Kidney epithelial cell (primary cell): ENCODE results near the gene AFAP1L2. TPM values are rescaled to one million over a fixed set of nuclear protein-coding genes. Genes with fewer than 3 reads are reported as not detected.

Experiments
- DNase-seq: peaks from one replicate; pipeline ENCODE4 v3.0.0-alpha.2; 2010; ENCODE audit warnings: low read depth
- H3K27me3 ChIP-seq: 2 replicates; pipeline ENCODE4 v1.6.0; 2011; ENCODE audit warnings: low read length; ENCODE audit not compliant: control insufficient read depth, insufficient read depth
- H3K36me3 ChIP-seq: 2 replicates; pipeline ENCODE4 v1.5.1; 2011; ENCODE audit warnings: low read length; ENCODE audit not compliant: control insufficient read depth, insufficient read depth
- H3K4me3 ChIP-seq: 2 replicates; pipeline ENCODE4 v1.5.1; 2011; ENCODE audit warnings: low read depth, mild to moderate bottlenecking, control low read depth, low read length
- CTCF ChIP-seq: IDR thresholded peaks from 2 replicates; pipeline ENCODE4 v1.5.1; 2011; ENCODE audit warnings: mild to moderate bottlenecking, moderate library complexity, low read length, control low read depth, inconsistent platforms; ENCODE audit not compliant: insufficient read depth, poor library complexity, severe bottlenecking
- total RNA-seq: library from RNA; depleted of rRNA; stranded (reverse); fragments of >200 nt; gene quantifications from 2 replicates; pipeline ENCODE4 v1.2.3, GENCODE V29; 2015

Gene AFAP1L2
- total RNA-seq, 1 donor from 2014 or later = 10.2 TPM

GRCh38 chr10:114305521-114305925, 98.8 kb downstream of the AFAP1L2 start:
- peaks cover 2% of the 10 kb centered on the region for H3K36me3 ChIP-seq
- DNase-seq = no peak
- H3K4me3 ChIP-seq = no peak overlapping the region
- no peaks in the 10 kb centered on the region for H3K27me3 ChIP-seq
- no peak for TF ChIP-seq CTCF

- DNase-seq = no peak
- Histone ChIP-seq H3K27me3 (no peaks in the 10 kb centered on the region), H3K36me3 (peaks cover 2% of the 10 kb centered on the region), H3K4me3 (peak overlapping the region; percentile 15)
- TF ChIP-seq CTCF = peak; percentile 81
Measured at GRCh38 chr10:114304571-114305421, 99.5 kb downstream of the AFAP1L2 start.

GRCh38 chr10:114304017-114304570, 100.2 kb downstream of the AFAP1L2 start:
- peak; percentile 83 for DNase-seq
- Histone ChIP-seq H3K36me3 (peaks cover 2% of the 10 kb centered on the region), H3K4me3 (peak overlapping the region; percentile 7), H3K27me3 (no peaks in the 10 kb centered on the region)
- TF ChIP-seq CTCF = peak; percentile 63

GRCh38 chr10:114303556-114303955, 100.7 kb downstream of the AFAP1L2 start:
- no peak overlapping the region for H3K4me3 ChIP-seq
- H3K27me3 ChIP-seq = no peaks in the 10 kb centered on the region
- TF ChIP-seq CTCF = no peak
- peaks cover 2% of the 10 kb centered on the region for H3K36me3 ChIP-seq
- no peak for DNase-seq

- Histone ChIP-seq H3K27me3 (no peaks in the 10 kb centered on the region), H3K36me3 (peaks cover 2% of the 10 kb centered on the region), H3K4me3 (no peak overlapping the region)
- no peak for TF ChIP-seq CTCF
- DNase-seq = no peak
Measured at GRCh38 chr10:114301951-114302710, 102.2 kb downstream of the AFAP1L2 start.
